Activated CD8-positive, alpha-beta memory T cell treated with anti-CD3 and anti-CD28 coated beads for 36 hours (primary cell): ENCODE data around the gene TTC32. TPM values are rescaled to one million over a fixed set of nuclear protein-coding genes. Genes with fewer than 3 reads are reported as not detected.
"Not testable (repeated sequence)": the region's sequence is repeated elsewhere in the genome, so short reads cannot be mapped to it uniquely, and the experiment has no call there.

ENCODE experiments used
- CTCF ChIA-PET: fragments of 350-600 bp; sonication (Branson Sonifier 250); formaldehyde crosslinking; loops from one replicate; lab custom pipeline; 2021; ENCODE audit warnings: antibody characterized with exemption; lab: Charles Lee
- POLR2A ChIA-PET: fragments of 350-600 bp; sonication (Branson Sonifier 250); formaldehyde crosslinking; loops from one replicate; lab custom pipeline; 2021; ENCODE audit warnings: antibody characterized with exemption; lab: Charles Lee
- total RNA-seq, 2 experiments: library from RNA; stranded (reverse); gene quantifications; one replicate each; pipeline ENCODE4 v1.2.3, GENCODE V29; 2021

Gene TTC32
- total RNA-seq, 2 experiments from 2014 or later: 11.8 to 12.0 TPM

- ChIA-PET CTCF (no interaction called here), POLR2A (no interaction called here)
These were observed 20.4 kb downstream of the TTC32 start for GRCh38 chr2:19881221-19881907.

GRCh38 chr2:19880191-19880590 lies 21.6 kb downstream of the TTC32 start:
- CTCF ChIA-PET, POLR2A ChIA-PET: not testable (repeated sequence)

- ChIA-PET CTCF (no interaction called here), POLR2A (no interaction called here)
These were observed 22.7 kb downstream of the TTC32 start for GRCh38 chr2:19879120-19879519.

- ChIA-PET CTCF (no interaction called here), POLR2A (no interaction called here)
These were observed 23.3 kb downstream of the TTC32 start for GRCh38 chr2:19878268-19879046.

- ChIA-PET CTCF (no interaction called here), POLR2A (no interaction called here)
These were observed 25.0 kb downstream of the TTC32 start for GRCh38 chr2:19876751-19877150.

GRCh38 chr2:19875280-19875679 lies 26.5 kb downstream of the TTC32 start:
- POLR2A ChIA-PET: no interaction called here
- CTCF ChIA-PET: interaction anchor here (0.7 kb wide), 1 partner anchor 222 kb away, joined by 3 read pairs; no protein-coding TSS in a partner anchor

- ChIA-PET POLR2A (no interaction called here), CTCF (interaction anchor here (0.7 to 0.8 kb wide), 2 partner anchors 11 to 223 kb away, joined by 3 read pairs; no protein-coding TSS in a partner anchor)
These were observed 27.1 kb downstream of the TTC32 start for GRCh38 chr2:19874726-19875125.

GRCh38 chr2:19873014-19873413 lies 28.8 kb downstream of the TTC32 start:
- POLR2A ChIA-PET: no interaction called here
- CTCF ChIA-PET: no interaction called here

GRCh38 chr2:19872302-19872701 lies 29.5 kb downstream of the TTC32 start:
- POLR2A ChIA-PET: no interaction called here

GRCh38 chr2:19871836-19872235 lies 29.9 kb downstream of the TTC32 start:
- ChIA-PET POLR2A (no interaction called here), CTCF (no interaction called here)

More at GRCh38 chr2:19872302-19872701, 29.5 kb downstream of the TTC32 start:
- CTCF ChIA-PET: no interaction called here

GRCh38 chr2:19870792-19871191 lies 31.0 kb downstream of the TTC32 start:
- ChIA-PET POLR2A (no interaction called here), CTCF (no interaction called here)

- ChIA-PET CTCF (no interaction called here), POLR2A (no interaction called here)
These were observed 32.8 kb downstream of the TTC32 start for GRCh38 chr2:19868701-19869580.

- POLR2A ChIA-PET: no interaction called here
- CTCF ChIA-PET: no interaction called here
These were observed 33.6 kb downstream of the TTC32 start for GRCh38 chr2:19868224-19868623.

GRCh38 chr2:19866771-19867170 lies 35.0 kb downstream of the TTC32 start:
- ChIA-PET CTCF (interaction anchor here (1.4 kb wide), 1 partner anchor 1346 kb away, joined by 4 read pairs; no protein-coding TSS in a partner anchor), POLR2A (no interaction called here)

GRCh38 chr2:19865151-19865550 lies 36.6 kb downstream of the TTC32 start:
- CTCF ChIA-PET: no interaction called here
- POLR2A ChIA-PET: interaction anchor here (0.5 kb wide), 1 partner anchor 270 kb away, joined by 3 read pairs; no protein-coding TSS in a partner anchor

- POLR2A ChIA-PET: no interaction called here
These were observed 37.4 kb downstream of the TTC32 start for GRCh38 chr2:19864381-19864780.

GRCh38 chr2:19863303-19864041 lies 38.3 kb downstream of the TTC32 start:
- ChIA-PET CTCF (interaction anchor here (0.8 to 2.9 kb wide), 10 partner anchors 11 to 1343 kb away, joined by 3 to 8 read pairs (median 4); no protein-coding TSS in a partner anchor), POLR2A (no interaction called here)

More at GRCh38 chr2:19864381-19864780, 37.4 kb downstream of the TTC32 start:
- CTCF ChIA-PET: interaction anchor here (0.8 kb wide), 1 partner anchor 1343 kb away, joined by 3 read pairs; no protein-coding TSS in a partner anchor

- CTCF ChIA-PET: interaction anchor here (1.7 to 2.9 kb wide), 2 partner anchors 507 to 1341 kb away, joined by 4 to 8 read pairs; no protein-coding TSS in a partner anchor
- POLR2A ChIA-PET: no interaction called here
These were observed 40.0 kb downstream of the TTC32 start for GRCh38 chr2:19861813-19862212.

- POLR2A ChIA-PET: no interaction called here
- CTCF ChIA-PET: no interaction called here
These were observed 41.8 kb downstream of the TTC32 start for GRCh38 chr2:19860022-19860421.
